Posterior cingulate gyrus (tissue), 11 donors: Measurements from ENCODE around the gene PLPP7.
"Not testable (repeated sequence)": the region's sequence is repeated elsewhere in the genome, so short reads cannot be mapped to it uniquely, and the experiment has no call there.

Source experiments
- DNase-seq, 10 donors: peaks; one replicate each; pipeline versions ENCODE4 v3.0.0 to v3.0.0-alpha.2; 2020 to 2021; ENCODE audit warnings: mixed read lengths in 3 of 10
- intact Hi-C: fragments of 100-400 bp; cut with DNase I; formaldehyde crosslinking; loops from one replicate; pipeline ENCODE4 v1.15.1; 2023

PLPP7 gene

DNA sequence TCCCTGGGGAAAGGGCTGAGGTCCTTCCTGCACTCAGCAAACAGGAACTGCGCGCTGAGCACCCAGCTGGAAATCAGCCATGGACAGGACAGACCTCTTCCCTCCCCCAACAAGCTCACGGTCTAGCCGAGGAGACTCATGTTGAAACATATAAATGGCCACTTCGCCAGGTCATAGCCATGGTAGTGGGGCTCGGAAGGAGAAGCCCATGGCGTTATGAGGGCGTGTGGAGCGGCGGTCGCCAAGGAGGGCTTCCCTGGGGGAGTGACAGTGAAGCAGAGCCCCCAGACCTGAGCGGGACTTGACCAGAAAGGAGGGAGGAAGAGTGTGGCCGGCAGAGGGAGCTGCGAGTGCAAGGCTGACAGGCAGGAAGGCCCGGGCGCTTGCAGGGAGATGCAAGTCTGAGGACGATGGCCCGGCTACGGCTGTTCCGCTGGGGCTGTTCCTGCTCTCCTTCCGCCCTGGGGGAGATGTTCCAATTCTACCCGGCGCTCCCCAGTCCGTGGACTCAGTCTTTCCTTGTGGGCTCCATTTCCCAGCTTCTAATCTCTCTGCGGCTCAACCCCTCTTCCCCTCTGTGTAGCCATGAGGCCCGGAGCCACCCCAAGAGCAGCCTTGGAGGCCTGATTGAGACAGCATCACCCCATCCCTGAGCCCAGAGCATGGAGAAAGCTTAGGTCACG, 60.5 kb downstream of the PLPP7 start:
- intact Hi-C loops: loop anchor here (5.0 kb wide), 2 partner anchors 127 to 392 kb away; partner anchors contain the start of gene RAPGEF1
- DNase-seq: peak; percentile 79 to 98 (median 91)

DNA sequence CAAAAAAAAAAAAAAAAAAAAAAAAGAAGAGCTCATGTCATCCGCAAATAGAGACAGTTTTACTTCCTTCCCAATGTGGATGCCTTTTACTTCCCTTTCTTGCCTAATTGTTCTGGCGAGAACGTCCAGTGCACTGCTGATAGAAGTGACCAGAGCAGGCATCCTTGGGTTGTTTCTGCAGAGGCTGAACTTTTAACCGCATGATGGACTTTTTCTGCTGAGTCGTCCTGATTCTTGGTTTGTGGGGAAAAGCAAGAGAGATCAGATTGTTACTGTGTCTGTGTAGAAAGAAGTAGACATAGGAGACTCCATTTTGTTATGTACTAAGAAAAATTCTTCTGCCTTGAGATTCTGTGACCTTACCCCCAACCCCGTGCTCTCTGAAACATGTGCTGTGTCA, 67.0 kb downstream of the PLPP7 start:
- intact Hi-C loops: not testable (repeated sequence)
- DNase-seq: peak in 1 of 10 donors; percentile 29

DNA sequence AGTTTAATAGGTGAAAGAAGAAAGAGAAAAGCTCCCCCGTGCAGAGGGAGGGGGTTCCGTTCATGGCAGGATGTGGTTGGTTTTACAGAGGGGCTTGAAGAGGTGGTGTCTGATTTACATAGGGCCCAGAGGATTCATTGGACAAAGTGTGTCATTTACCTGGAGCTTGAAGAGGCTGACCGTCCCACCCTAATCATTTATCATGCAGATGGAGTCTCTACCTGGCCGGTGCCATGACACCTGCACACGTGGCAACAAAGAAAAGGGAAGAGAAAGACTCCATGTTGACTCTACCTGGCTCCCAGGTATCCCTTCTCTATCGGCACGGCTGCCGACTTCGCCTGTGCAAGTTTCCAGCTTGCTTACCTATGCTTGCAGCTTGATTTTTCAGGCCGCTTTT, 69.0 kb downstream of the PLPP7 start:
- intact Hi-C loops: no loop called here
- DNase-seq: peak in 2 of 10 donors; percentile 26 to 32
